HepG2 (cell line): ENCODE measurements around the gene BYSL. TPM values are rescaled to one million over a fixed set of nuclear protein-coding genes. Genes with fewer than 3 reads are reported as not detected.

ENCODE experiments used
- ATAC-seq: fragments of 200-7000 bp; cut with Tn5 transposase; 3 replicates; pipeline ENCODE4 v1.9.1; 2020; ENCODE audit warnings: mild to moderate bottlenecking, moderate library complexity
- BruUV-seq: library from RNA; stranded (reverse); fragments of 400-500 nt; replicated peaks from 2 replicates; lab custom pipeline; 2021; lab: Mats Ljungman, UMichigan
- CTCF ChIA-PET: fragments of 300-600 bp; formaldehyde crosslinking; extraction: SDS; loops from one replicate; lab custom pipeline; 2021; ENCODE audit warnings: low total read pairs, inconsistent platforms, low intra/inter-chr PET ratio; lab: Yijun Ruan, JAX
- POLR2A ChIA-PET: fragments of 350-600 bp; sonication (Branson Sonifier 250); formaldehyde crosslinking; loops from one replicate; lab custom pipeline; 2020; ENCODE audit warnings: antibody characterized with exemption, inconsistent platforms; lab: Yijun Ruan, JAX
- DNase-seq: peaks from one replicate; pipeline ENCODE4 v3.0.0-alpha.2; 2015; ENCODE audit warnings: low spot score
- FAIRE-seq: peaks from 3 replicates; lab custom pipeline; 2011; peaks lifted over from hg19 to GRCh38; lab: Jason Lieb, UNC
- H2AFZ ChIP-seq: one replicate; pipeline ENCODE4 v1.6.1; 2011; ENCODE audit warnings: low read length, inconsistent platforms
- H3K27ac ChIP-seq: fragments of 300-600 bp; 3 replicates; pipeline ENCODE4 v1.8.0; 2011; ENCODE audit warnings: mixed run types, mild to moderate bottlenecking, mixed read lengths, low read length, inconsistent platforms; ENCODE audit not compliant: insufficient read depth; ENCODE audit errors: extremely low read length
- H3K27me3 ChIP-seq, 2 experiments: fragments of 200-600 bp in 1 of 2; 2 replicates in 1 of 2; 3 replicates in 1 of 2; pipeline versions ENCODE4 v1.6.0 to v1.8.0; 2011; ENCODE audit warnings: low read length in 2 of 2, mild to moderate bottlenecking in 2 of 2, moderate library complexity in 2 of 2, inconsistent platforms in 1 of 2; ENCODE audit not compliant: insufficient read depth in 2 of 2, control insufficient read depth in 1 of 2
- H3K36me3 ChIP-seq, 2 experiments: fragments of 200-600 bp in 1 of 2; replicated peaks in 1 of 2; 2 replicates in 1 of 2; 3 replicates in 1 of 2; pipeline versions ENCODE4 v1.5.1 to v1.8.0; 2011; ENCODE audit warnings: low read length in 2 of 2, inconsistent platforms in 1 of 2; ENCODE audit not compliant: insufficient read depth in 2 of 2, control insufficient read depth in 1 of 2
- H3K4me1 ChIP-seq: 2 replicates; pipeline ENCODE4 v1.5.1; 2012; ENCODE audit warnings: low read length, inconsistent platforms; ENCODE audit not compliant: insufficient read depth
- H3K4me2 ChIP-seq: 2 replicates; pipeline ENCODE4 v1.6.0; 2011; ENCODE audit warnings: low read depth, low read length, inconsistent platforms
- H3K4me3 ChIP-seq, 3 experiments: fragments of 200-600 bp in 1 of 3; sonication (generic), shearing (Covaris generic) in 1 of 3; replicated peaks in 1 of 3; 2 replicates each; pipeline ENCODE4 v1.5.1; 2011 to 2016; ENCODE audit warnings: low read length in 3 of 3, inconsistent platforms in 2 of 3, low read depth in 2 of 3, mild to moderate bottlenecking in 2 of 3, control low read depth in 1 of 3, mixed read lengths in 1 of 3; ENCODE audit not compliant: insufficient read depth in 1 of 3
- H3K79me2 ChIP-seq: one replicate; pipeline ENCODE4 v1.6.1; 2011; ENCODE audit warnings: low read length, inconsistent platforms; ENCODE audit not compliant: insufficient read depth
- H3K9ac ChIP-seq: 2 replicates; pipeline ENCODE4 v1.6.0; 2011; ENCODE audit warnings: mild to moderate bottlenecking, low read depth, low read length, inconsistent platforms; ENCODE audit not compliant: insufficient read depth
- H3K9me3 ChIP-seq: 2 replicates; pipeline ENCODE4 v1.5.1; 2012; ENCODE audit warnings: mild to moderate bottlenecking, low read length
- H4K20me1 ChIP-seq: 2 replicates; pipeline ENCODE4 v1.6.0; 2011; ENCODE audit warnings: inconsistent platforms, mild to moderate bottlenecking, low read length, moderate library complexity; ENCODE audit not compliant: insufficient read depth
- IKZF4 ChIP-seq: sonication (generic); formaldehyde crosslinking; IDR thresholded peaks from 2 replicates; pipeline ENCODE4 v1.5.1; 2020; ENCODE audit warnings: borderline replicate concordance, mild to moderate bottlenecking, low read depth, missing genetic modification reagents; ENCODE audit errors: not compliant biosample characterization
- IRF2 ChIP-seq: IDR thresholded peaks from 2 replicates; pipeline ENCODE4 v1.6.1; 2018; ENCODE audit warnings: missing genetic modification reagents, missing compliant biosample characterization
- NFIB ChIP-seq: sonication (generic); formaldehyde crosslinking; IDR thresholded peaks from 2 replicates; pipeline ENCODE4 v1.9.0; 2021; ENCODE audit warnings: missing genetic modification reagents, mild to moderate bottlenecking, borderline replicate concordance
- PAF1 ChIP-seq: IDR thresholded peaks from 2 replicates; pipeline ENCODE4 v1.6.1; 2016; ENCODE audit warnings: missing genetic modification reagents, missing compliant biosample characterization
- WIZ ChIP-seq: sonication (generic); formaldehyde crosslinking; IDR thresholded peaks from 2 replicates; pipeline ENCODE4 v1.5.1; 2020; ENCODE audit warnings: mild to moderate bottlenecking, missing genetic modification reagents
- ZNF510 ChIP-seq: sonication (generic); formaldehyde crosslinking; IDR thresholded peaks from 2 replicates; pipeline ENCODE4 v1.4.0; 2020; ENCODE audit warnings: low read depth, mild to moderate bottlenecking, missing genetic modification reagents
- ZNF570 ChIP-seq: sonication (generic); formaldehyde crosslinking; IDR thresholded peaks from 2 replicates; pipeline ENCODE4 v1.4.0; 2020; ENCODE audit warnings: mild to moderate bottlenecking, missing genetic modification reagents, borderline replicate concordance
- ZNF713 ChIP-seq: sonication (generic); formaldehyde crosslinking; IDR thresholded peaks from 2 replicates; pipeline ENCODE4 v1.4.0; 2020; ENCODE audit warnings: mild to moderate bottlenecking, missing genetic modification reagents
- WGBS: methylation state at CpG from one replicate; pipeline ENCODE4 v1.1.6; 2017; ENCODE audit warnings: low lambda C conversion rate; 5-methylcytosine and 5-hydroxymethylcytosine counted together
- in situ Hi-C: cut with HindIII; loops from 2 replicates; pipeline ENCODE4 v1.10.0; 2017; ENCODE audit warnings: low pct_unique_long_range_greater_than_20kb; ENCODE audit not compliant: extremely low pct_ligation_motif_present
- intact Hi-C: fragments of 100-400 bp; cut with micrococcal nuclease; formaldehyde crosslinking; loops from one replicate; pipeline ENCODE4 v1.10.0; 2022; ENCODE audit not compliant: unreplicated experiment
- polyA plus RNA-seq, 8 experiments: library from polyadenylated mRNA; depleted of rRNA in 3 of 8; stranded (reverse) in 7 of 8; unstranded in 1 of 8; fragments of >200 nt; fragmentation: Illumina TruSeq in 4 of 8; extraction: Trizol in 4 of 8; gene quantifications; 2 replicates each; pipeline versions ENCODE4 v1.2.1 to v1.2.3, GENCODE V29; 2011 to 2016; ENCODE audit warnings: low read depth in 4 of 8, missing spikeins in 1 of 8, mixed read lengths in 1 of 8; ENCODE audit not compliant: insufficient read depth in 1 of 8
- total RNA-seq, 5 experiments: library from RNA; depleted of rRNA; stranded (reverse); fragments of >200 nt; fragmentation: Illumina TruSeq; extraction: Trizol; gene quantifications; 2 replicates each; pipeline ENCODE4 v1.2.3, GENCODE V29; 2016; ENCODE audit warnings: low read depth in 1 of 5
- TF ChIP-seq, protein P1 (sequence below): IDR thresholded peaks from 2 replicates; pipeline ENCODE4 v1.6.1; 2016; ENCODE audit warnings: missing genetic modification reagents, missing compliant biosample characterization
- TF ChIP-seq, protein P2 (sequence below): sonication (generic); formaldehyde crosslinking; IDR thresholded peaks from 2 replicates; pipeline ENCODE4 v1.4.0; 2020; ENCODE audit warnings: mild to moderate bottlenecking, missing genetic modification reagents
- TF ChIP-seq, protein P3 (sequence below): sonication (generic); formaldehyde crosslinking; IDR thresholded peaks from 2 replicates; pipeline ENCODE4 v1.4.0; 2020; ENCODE audit warnings: mild to moderate bottlenecking, missing genetic modification reagents
- TF ChIP-seq, protein P4 (sequence below): IDR thresholded peaks from 2 replicates; pipeline ENCODE4 v1.6.1; 2016
- TF ChIP-seq, protein P5 (sequence below): IDR thresholded peaks from 2 replicates; pipeline ENCODE4 v1.6.1; 2016
- TF ChIP-seq, protein P6 (sequence below): sonication (generic); formaldehyde crosslinking; IDR thresholded peaks from 2 replicates; pipeline ENCODE4 v1.9.0; 2021; ENCODE audit warnings: missing genetic modification reagents, mild to moderate bottlenecking, borderline replicate concordance
- TF ChIP-seq, protein P7 (sequence below): sonication (generic); formaldehyde crosslinking; IDR thresholded peaks from 2 replicates; pipeline ENCODE4 v1.5.1; 2020; ENCODE audit warnings: missing genetic modification reagents, mild to moderate bottlenecking, borderline replicate concordance

BYSL gene
- total and polyA plus RNA-seq, 2 of the 13 experiments (the other 11 are each of a cell fraction or from before 2014, with no cell fraction given), result 27.9 to 28.6 TPM

DNA sequence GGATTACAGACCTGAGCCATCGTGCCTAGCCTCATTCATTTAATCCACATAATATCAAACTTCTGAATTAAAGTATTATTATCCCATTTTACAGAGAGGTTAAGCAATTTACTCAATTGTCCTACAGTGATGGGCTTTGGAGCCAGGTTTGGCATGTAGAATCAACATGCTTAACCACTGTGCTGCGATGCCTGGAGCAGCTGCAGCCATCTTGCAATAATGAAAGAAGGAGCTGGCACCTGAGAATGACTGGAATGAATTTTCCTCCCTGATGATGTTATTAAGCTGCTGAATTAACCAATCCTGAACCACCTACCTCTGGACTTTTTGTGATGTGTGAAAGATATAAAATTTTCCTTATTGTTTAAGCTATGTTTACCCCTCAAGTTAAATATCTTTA, 33.4 kb downstream of the BYSL start:
- ChIA-PET POLR2A (no interaction called here), CTCF (no interaction called here)
- intact Hi-C loops, result no loop called here
- TF ChIP-seq NFIB (CRISPR knock-in tag) (no peak), IKZF4 (CRISPR knock-in tag) (no peak), PAF1 (CRISPR knock-in tag) (no peak), ZNF570 (no peak), ZNF510 (no peak), ZNF713 (no peak), IRF2 (CRISPR knock-in tag) (no peak), WIZ (no peak)
- TF ChIP-seq, protein P1, sequence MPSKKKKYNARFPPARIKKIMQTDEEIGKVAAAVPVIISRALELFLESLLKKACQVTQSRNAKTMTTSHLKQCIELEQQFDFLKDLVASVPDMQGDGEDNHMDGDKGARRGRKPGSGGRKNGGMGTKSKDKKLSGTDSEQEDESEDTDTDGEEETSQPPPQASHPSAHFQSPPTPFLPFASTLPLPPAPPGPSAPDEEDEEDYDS (CRISPR knock-in tag), result no peak
- TF ChIP-seq, protein P2, sequence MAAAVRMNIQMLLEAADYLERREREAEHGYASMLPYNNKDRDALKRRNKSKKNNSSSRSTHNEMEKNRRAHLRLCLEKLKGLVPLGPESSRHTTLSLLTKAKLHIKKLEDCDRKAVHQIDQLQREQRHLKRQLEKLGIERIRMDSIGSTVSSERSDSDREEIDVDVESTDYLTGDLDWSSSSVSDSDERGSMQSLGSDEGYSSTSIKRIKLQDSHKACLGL (CRISPR knock-in tag), result no peak
- TF ChIP-seq, protein P3, sequence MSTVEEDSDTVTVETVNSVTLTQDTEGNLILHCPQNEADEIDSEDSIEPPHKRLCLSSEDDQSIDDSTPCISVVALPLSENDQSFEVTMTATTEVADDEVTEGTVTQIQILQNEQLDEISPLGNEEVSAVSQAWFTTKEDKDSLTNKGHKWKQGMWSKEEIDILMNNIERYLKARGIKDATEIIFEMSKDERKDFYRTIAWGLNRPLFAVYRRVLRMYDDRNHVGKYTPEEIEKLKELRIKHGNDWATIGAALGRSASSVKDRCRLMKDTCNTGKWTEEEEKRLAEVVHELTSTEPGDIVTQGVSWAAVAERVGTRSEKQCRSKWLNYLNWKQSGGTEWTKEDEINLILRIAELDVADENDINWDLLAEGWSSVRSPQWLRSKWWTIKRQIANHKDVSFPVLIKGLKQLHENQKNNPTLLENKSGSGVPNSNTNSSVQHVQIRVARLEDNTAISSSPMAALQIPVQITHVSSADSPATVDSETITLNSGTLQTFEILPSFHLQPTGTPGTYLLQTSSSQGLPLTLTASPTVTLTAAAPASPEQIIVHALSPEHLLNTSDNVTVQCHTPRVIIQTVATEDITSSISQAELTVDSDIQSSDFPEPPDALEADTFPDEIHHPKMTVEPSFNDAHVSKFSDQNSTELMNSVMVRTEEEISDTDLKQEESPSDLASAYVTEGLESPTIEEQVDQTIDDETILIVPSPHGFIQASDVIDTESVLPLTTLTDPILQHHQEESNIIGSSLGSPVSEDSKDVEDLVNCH (CRISPR knock-in tag), result no peak
- TF ChIP-seq, protein P4, sequence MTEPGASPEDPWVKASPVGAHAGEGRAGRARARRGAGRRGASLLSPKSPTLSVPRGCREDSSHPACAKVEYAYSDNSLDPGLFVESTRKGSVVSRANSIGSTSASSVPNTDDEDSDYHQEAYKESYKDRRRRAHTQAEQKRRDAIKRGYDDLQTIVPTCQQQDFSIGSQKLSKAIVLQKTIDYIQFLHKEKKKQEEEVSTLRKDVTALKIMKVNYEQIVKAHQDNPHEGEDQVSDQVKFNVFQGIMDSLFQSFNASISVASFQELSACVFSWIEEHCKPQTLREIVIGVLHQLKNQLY (CRISPR knock-in tag), result no peak
- TF ChIP-seq, protein P5, sequence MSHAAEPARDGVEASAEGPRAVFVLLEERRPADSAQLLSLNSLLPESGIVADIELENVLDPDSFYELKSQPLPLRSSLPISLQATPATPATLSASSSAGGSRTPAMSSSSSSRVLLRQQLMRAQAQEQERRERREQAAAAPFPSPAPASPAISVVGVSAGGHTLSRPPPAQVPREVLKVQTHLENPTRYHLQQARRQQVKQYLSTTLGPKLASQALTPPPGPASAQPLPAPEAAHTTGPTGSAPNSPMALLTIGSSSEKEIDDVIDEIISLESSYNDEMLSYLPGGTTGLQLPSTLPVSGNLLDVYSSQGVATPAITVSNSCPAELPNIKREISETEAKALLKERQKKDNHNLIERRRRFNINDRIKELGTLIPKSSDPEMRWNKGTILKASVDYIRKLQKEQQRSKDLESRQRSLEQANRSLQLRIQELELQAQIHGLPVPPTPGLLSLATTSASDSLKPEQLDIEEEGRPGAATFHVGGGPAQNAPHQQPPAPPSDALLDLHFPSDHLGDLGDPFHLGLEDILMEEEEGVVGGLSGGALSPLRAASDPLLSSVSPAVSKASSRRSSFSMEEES (CRISPR knock-in tag), result no peak
- TF ChIP-seq, protein P6, sequence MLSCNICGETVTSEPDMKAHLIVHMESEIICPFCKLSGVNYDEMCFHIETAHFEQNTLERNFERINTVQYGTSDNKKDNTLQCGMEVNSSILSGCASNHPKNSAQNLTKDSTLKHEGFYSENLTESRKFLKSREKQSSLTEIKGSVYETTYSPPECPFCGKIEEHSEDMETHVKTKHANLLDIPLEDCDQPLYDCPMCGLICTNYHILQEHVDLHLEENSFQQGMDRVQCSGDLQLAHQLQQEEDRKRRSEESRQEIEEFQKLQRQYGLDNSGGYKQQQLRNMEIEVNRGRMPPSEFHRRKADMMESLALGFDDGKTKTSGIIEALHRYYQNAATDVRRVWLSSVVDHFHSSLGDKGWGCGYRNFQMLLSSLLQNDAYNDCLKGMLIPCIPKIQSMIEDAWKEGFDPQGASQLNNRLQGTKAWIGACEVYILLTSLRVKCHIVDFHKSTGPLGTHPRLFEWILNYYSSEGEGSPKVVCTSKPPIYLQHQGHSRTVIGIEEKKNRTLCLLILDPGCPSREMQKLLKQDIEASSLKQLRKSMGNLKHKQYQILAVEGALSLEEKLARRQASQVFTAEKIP (CRISPR knock-in tag), result no peak
- TF ChIP-seq, protein P7, sequence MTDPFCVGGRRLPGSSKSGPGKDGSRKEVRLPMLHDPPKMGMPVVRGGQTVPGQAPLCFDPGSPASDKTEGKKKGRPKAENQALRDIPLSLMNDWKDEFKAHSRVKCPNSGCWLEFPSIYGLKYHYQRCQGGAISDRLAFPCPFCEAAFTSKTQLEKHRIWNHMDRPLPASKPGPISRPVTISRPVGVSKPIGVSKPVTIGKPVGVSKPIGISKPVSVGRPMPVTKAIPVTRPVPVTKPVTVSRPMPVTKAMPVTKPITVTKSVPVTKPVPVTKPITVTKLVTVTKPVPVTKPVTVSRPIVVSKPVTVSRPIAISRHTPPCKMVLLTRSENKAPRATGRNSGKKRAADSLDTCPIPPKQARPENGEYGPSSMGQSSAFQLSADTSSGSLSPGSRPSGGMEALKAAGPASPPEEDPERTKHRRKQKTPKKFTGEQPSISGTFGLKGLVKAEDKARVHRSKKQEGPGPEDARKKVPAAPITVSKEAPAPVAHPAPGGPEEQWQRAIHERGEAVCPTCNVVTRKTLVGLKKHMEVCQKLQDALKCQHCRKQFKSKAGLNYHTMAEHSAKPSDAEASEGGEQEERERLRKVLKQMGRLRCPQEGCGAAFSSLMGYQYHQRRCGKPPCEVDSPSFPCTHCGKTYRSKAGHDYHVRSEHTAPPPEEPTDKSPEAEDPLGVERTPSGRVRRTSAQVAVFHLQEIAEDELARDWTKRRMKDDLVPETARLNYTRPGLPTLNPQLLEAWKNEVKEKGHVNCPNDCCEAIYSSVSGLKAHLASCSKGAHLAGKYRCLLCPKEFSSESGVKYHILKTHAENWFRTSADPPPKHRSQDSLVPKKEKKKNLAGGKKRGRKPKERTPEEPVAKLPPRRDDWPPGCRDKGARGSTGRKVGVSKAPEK (CRISPR knock-in tag), result no peak

More for the DNA sequence above, 33.4 kb downstream of the BYSL start:
- Histone ChIP-seq H3K4me1 (peaks cover 14% of the 10 kb centered on the region), H3K27me3 (peaks cover 2 to 4% of the 10 kb centered on the region in 2 experiments; a peak in 2 of 5 replicates), H4K20me1 (no peaks in the 10 kb centered on the region), H3K4me3 (no peak overlapping the region), H3K79me2 (no peaks in the 10 kb centered on the region), H3K9ac (no peak overlapping the region), H2AFZ (no peak overlapping the region), H3K9me3 (no peaks in the 10 kb centered on the region), H3K27ac (no peak overlapping the region), H3K4me2 (no peak overlapping the region), H3K36me3 (no peaks in the 10 kb centered on the region)
- in situ Hi-C loops, result no loop called here
- 39% methylated on average over 2 of the region's 2 CpGs for WGBS
- FAIRE-seq (no peak), ATAC-seq (no peak), DNase-seq (no peak)
- BruUV-seq, result no TSS peak
